Measurements from ENCODE around the gene TLCD5. TPM values are rescaled to one million over a fixed set of nuclear protein-coding genes. Genes with fewer than 3 reads are reported as not detected.

Gene TLCD5
- total and polyA plus RNA-seq, 2 donors (not counting 1 experiment from before 2014, with no cell fraction given), result 0.17 TPM; not detected in 1

- no peak overlapping the region for H3K9ac ChIP-seq (ENCODE audit: low read length)
- no peaks in the 10 kb centered on the region for H3K4me1 Mint-ChIP-seq
- 93% methylated on average over 2 of the region's 4 CpGs for WGBS (ENCODE audit: insufficient coverage)
- intact Hi-C loops (cut with micrococcal nuclease), result no loop called here
- ATAC-seq (ENCODE audit: low read depth) (no peak), DNase-seq (no peak)
- no peak overlapping the region for H3K27ac Mint-ChIP-seq
- TF ChIP-seq CTCF (IDR thresholded peaks at IDR 0.05) (no peak), EZH2 (IDR thresholded peaks at IDR 0.05; ENCODE audit: borderline replicate concordance, insufficient read depth, low read depth, low read length, poor library complexity, severe bottlenecking) (no peak)
- no peak overlapping the region for H3K4me2 ChIP-seq (replicated peaks; ENCODE audit: low read depth, low read length, poor library complexity, severe bottlenecking)
- H3K4me3 Mint-ChIP-seq, result no peak overlapping the region
- H3K27me3 Mint-ChIP-seq, result peaks cover 16% of the 10 kb centered on the region
- no peaks in the 10 kb centered on the region for H3K36me3 ChIP-seq (replicated peaks in 1 of 2; ENCODE audit: control extremely low read depth in 1 of 2, control insufficient read depth in 1 of 2, extremely low read depth in 1 of 2, insufficient read depth in 2 of 2, low read length in 1 of 2)
- ChIA-PET POLR2A (no interaction called here), CTCF (no interaction called here)
- H3K79me2 ChIP-seq (ENCODE audit: control insufficient read depth, insufficient read depth, low read length), result no peaks in the 10 kb centered on the region
- H4K20me1 ChIP-seq (ENCODE audit: control insufficient read depth, insufficient read depth, low read length, poor library complexity, severe bottlenecking), result no peaks in the 10 kb centered on the region
- H3K9me3 Mint-ChIP-seq (ENCODE audit: insufficient read depth), result no peaks in the 10 kb centered on the region
- no peak overlapping the region for H3K27ac ChIP-seq (ENCODE audit: low read length in 2 of 2)
- no peaks in the 10 kb centered on the region for H3K9me3 ChIP-seq (ENCODE audit: control extremely low read depth in 1 of 3, control insufficient read depth in 2 of 3, insufficient read depth in 1 of 3, low read length in 2 of 3)
- H3K4me3 ChIP-seq (ENCODE audit: control extremely low read depth in 1 of 5, extremely low read depth in 1 of 5, insufficient read depth in 1 of 5, low read depth in 2 of 5, low read length in 4 of 5), result no peak overlapping the region
- peaks cover 0 to 3% (median 0%) of the 10 kb centered on the region in 4 experiments for H3K27me3 ChIP-seq (replicated peaks in 1 of 4; ENCODE audit: control extremely low read depth in 1 of 4, control insufficient read depth in 3 of 4, insufficient read depth in 4 of 4, low read length in 3 of 4)
- no peaks in the 10 kb centered on the region for H3K4me1 ChIP-seq (ENCODE audit: control insufficient read depth in 2 of 2, insufficient read depth in 2 of 2, low read length in 2 of 2)
- no peak overlapping the region for H2AFZ ChIP-seq (ENCODE audit: insufficient read depth, low read depth, low read length, poor library complexity, severe bottlenecking)
Measured at GRCh38 chr11:120285256-120285655, 39.8 kb upstream of the TLCD5 start.

- Histone ChIP-seq H3K4me3 (ENCODE audit: control extremely low read depth in 1 of 5, extremely low read depth in 1 of 5, insufficient read depth in 1 of 5, low read depth in 2 of 5, low read length in 4 of 5) (no peak overlapping the region), H3K4me1 (ENCODE audit: control insufficient read depth in 2 of 2, insufficient read depth in 2 of 2, low read length in 2 of 2) (no peaks in the 10 kb centered on the region), H3K27ac (ENCODE audit: low read length in 2 of 2) (no peak overlapping the region), H2AFZ (ENCODE audit: insufficient read depth, low read depth, low read length, poor library complexity, severe bottlenecking) (no peak overlapping the region), H3K9ac (ENCODE audit: low read length) (no peak overlapping the region), H3K36me3 (replicated peaks in 1 of 2; ENCODE audit: control extremely low read depth in 1 of 2, control insufficient read depth in 1 of 2, extremely low read depth in 1 of 2, insufficient read depth in 2 of 2, low read length in 1 of 2) (no peaks in the 10 kb centered on the region), H3K4me2 (replicated peaks; ENCODE audit: low read depth, low read length, poor library complexity, severe bottlenecking) (no peak overlapping the region), H4K20me1 (ENCODE audit: control insufficient read depth, insufficient read depth, low read length, poor library complexity, severe bottlenecking) (no peaks in the 10 kb centered on the region), H3K79me2 (ENCODE audit: control insufficient read depth, insufficient read depth, low read length) (no peaks in the 10 kb centered on the region), H3K27me3 (replicated peaks in 1 of 4; ENCODE audit: control extremely low read depth in 1 of 4, control insufficient read depth in 3 of 4, insufficient read depth in 4 of 4, low read length in 3 of 4) (no peaks in the 10 kb centered on the region), H3K9me3 (ENCODE audit: control extremely low read depth in 1 of 3, control insufficient read depth in 2 of 3, insufficient read depth in 1 of 3, low read length in 2 of 3) (no peaks in the 10 kb centered on the region)
- Mint-ChIP-seq H3K9me3 (ENCODE audit: insufficient read depth) (no peaks in the 10 kb centered on the region), H3K4me3 (no peak overlapping the region), H3K4me1 (no peaks in the 10 kb centered on the region), H3K27ac (no peak overlapping the region), H3K27me3 (peaks cover 23% of the 10 kb centered on the region)
- ATAC-seq (ENCODE audit: low read depth) (no peak), DNase-seq (no peak)
- POLR2A ChIA-PET, result no interaction called here
- intact Hi-C loops (cut with micrococcal nuclease), result no loop called here
- CTCF ChIA-PET, result interaction anchor here (3.2 kb wide), 1 partner anchor 15 kb away, joined by 17 read pairs; no protein-coding TSS in a partner anchor
- TF ChIP-seq CTCF (IDR thresholded peaks at IDR 0.05), result no peak
- no peak for TF ChIP-seq EZH2 (IDR thresholded peaks at IDR 0.05; ENCODE audit: borderline replicate concordance, insufficient read depth, low read depth, low read length, poor library complexity, severe bottlenecking)
- WGBS (ENCODE audit: insufficient coverage), result no CpG with 5 or more reads among the region's 2 CpGs
Measured at GRCh38 chr11:120288021-120288420, 37.1 kb upstream of the TLCD5 start.

Data from B cell (primary cell).